NOMO-1 (cell line): Measurements from ENCODE around the gene TUT1.
"Not testable (repeated sequence)": the region's sequence is repeated elsewhere in the genome, so short reads cannot be mapped to it uniquely, and the experiment has no call there.

Experiments
- DNase-seq, 2 experiments: peaks; one replicate each; lab custom pipeline; 2025; ENCODE audit not compliant: unreplicated experiment in 2 of 2; lab: John Stamatoyannopoulos, UW

Gene TUT1

DNA sequence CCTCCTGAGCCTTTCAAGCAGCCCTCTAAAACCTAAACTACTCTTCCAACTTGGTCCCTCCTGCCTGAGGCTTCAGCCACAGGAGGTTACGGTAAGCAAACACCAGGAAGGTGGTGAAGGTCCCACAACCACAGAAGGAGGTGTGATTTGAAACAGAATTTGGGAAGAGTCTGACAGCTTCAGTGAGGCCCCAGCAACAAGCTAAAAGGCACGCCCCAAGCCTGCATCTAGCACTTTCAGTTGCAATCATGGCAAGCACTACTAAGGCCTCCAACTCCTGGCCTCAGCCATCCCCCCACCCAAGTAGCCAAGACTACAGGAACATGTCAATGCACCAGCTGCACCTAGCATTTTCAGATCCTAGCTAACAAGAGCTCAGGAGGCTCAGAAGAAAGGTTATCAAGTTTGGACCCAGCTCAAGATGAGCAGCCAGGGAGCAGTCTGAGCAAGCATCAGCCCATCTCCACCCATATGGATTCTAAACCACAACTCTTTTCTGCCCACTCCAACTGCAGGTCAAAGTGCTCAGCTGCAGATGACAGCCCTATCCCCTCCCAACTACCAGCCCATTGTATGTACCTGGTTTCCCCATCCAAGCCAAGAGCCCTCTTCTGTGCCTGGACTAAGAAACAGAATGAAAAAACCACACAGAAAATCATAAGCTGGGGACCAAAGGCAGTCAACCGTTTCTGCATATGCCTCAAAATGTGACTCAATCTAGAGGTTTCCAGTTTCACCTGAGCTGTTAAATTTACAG lies 34.3 kb downstream of the TUT1 start:
- DNase-seq = peak; percentile 42 to 49

DNA sequence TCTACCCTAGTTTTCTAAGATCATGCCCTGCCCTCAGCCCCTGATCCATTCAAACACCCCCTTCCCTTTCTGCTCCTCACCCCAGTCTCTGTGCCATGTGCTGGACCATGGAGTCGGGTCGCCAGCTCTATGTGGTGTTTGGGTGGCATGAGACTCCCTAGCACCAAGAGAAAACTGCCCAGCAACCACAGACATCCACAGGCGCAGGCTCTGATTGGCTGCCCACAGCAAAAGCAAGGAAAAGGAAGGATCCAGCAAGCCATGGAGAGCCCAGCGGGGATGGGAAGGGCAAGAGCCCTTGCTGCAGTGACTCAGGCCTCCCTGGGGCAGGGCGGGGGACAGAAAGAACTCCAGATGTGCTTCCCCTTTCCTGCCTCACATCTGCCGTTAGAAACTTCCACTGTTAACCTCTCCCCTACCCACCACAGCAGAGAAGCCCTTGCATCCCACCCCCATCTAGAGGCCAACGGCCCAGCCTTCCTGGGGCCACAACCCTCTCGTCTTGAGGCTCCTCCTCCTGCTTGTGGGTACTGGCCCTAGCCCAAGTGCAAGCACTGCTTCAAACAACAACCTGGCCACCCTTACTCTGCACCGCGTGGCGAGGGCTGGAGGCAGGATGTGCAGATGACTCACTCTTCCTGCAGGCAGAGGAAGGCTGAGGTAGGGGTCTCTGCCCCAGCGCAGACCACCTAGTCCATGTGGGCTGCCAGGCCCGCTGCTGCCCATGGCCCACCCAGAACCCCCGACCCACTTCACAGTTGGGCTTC lies 35.0 kb downstream of the TUT1 start:
- peak; percentile 96 for DNase-seq

DNA sequence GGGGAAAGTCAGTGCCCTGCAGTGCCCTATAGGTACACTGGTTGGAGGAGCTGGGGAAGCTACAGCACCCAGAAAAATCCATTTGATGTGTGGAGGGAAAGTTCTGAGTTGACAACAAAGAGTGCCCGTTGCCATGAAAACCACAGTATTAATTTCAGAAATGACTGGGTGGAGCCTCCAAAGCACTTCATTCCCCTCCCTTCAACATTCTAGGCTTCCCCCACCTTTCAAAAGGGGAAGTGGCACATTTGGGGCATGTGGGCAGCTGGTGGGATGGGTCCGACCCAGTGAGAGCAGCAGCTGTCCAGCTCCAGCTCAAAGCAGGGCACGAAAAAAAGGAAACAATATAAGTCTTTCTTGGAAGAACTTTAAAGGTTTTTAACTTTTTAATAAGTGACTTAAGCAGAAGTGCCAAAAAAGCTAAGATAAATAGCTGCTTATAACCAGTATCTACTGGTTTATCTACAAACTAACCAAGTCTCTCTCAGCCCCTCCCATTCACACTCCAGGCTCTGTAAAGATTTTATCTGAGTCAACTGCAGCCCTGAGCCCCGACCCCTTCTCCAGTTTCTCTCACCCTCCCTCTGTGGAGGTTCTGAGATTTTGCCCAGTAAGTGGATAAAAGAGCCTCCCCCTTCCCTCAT lies 35.7 kb downstream of the TUT1 start:
- DNase-seq = peak; percentile 91 to 95

DNA sequence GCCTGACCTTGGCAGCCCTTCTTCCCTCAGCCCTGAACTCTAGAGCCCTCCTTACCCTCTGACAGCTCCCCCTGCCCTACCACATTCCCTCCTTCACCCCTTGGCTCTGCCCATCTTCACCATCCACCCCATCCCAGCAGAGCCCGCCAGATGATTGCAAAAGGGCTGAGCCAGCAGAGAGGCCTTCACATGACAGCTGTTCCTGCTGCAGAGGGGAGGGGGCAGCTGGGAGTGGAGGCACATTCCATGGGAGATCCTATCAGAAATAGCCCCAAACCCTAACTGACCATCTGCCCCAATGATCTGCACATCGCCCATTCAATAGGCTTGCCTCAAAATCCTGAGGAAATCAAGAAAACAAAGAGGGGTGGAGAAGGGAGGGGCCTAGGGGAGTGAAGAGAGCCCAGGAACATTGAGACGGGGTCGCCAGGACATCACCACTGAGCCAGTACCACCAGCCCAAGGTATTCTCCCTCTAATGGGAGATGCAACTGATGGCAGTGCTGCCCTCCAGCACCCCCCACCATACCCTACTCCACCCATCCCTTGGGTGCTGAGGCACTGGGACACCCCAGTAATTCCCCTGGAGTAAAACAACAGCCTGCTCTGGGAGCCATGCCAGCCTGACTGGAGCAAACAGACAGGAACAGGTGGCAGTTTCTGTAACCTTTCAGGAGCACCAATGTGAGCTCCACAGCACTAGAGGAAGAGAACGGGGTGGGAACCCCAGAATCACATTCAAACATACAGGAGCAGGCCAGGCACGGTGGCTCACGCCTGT lies 36.7 kb downstream of the TUT1 start:
- no peak for DNase-seq

DNA sequence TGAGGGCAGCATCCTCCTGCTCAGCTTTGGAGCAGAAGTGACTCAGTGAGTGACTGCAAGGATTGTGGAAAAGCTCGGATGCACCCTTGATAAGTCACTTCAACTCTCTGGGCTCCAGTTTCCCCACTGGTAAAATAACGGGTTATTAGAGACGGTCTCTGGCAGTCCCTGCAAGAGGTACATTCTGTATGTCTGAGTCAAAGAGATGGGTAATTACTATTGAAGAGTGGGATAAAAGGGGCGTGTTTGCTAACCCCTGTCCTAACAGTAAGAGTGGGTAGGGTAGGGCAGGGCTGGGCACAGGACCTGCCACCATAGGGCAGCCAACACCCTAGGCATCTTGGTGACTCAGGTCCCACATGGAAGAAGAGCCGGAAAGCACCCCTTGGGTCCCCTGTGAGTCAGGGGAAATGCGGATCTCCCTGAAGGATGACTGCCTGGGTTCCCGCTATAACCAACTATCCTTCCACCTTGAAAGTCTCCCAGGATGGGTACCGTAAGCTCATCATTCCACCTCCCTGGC lies 37.4 kb downstream of the TUT1 start:
- no peak for DNase-seq

DNA sequence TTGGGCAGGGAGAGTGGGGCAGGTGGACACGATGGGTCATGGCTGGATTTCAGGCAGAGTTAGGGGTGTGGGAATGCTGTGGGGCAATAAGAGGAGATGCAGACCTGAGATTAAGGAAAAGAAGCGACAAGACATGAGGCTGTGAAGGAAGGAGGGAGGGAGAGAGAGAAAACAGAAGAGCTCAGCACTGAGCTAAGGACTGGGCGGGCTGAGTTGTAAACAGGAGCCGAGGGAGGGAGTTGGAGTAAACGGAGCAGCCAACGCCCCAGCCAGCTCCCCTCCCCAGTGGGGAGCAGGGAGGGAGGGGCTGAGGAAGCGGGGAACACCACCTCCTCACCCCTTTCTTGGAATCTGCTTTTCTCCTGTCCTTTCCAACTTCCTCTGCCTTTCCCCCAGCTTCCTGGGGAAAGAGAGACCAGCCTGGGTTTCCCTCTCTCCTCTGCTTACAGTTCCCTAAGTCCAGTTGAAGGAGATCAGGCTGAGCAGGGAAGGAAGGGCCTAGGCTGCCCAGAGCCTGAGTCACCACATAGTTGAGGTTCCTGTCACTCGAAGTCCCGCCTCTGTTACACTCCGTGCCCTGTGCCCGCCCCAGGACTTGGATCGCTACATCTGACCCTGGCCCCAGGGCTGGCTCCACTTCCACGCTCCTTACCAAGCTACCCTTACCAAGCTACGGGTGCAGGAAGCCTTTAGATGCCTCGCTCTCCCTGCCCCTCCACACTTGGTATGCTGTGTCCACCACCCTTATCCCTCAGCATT lies 38.1 kb downstream of the TUT1 start:
- peak; percentile 73 to 89 for DNase-seq

DNA sequence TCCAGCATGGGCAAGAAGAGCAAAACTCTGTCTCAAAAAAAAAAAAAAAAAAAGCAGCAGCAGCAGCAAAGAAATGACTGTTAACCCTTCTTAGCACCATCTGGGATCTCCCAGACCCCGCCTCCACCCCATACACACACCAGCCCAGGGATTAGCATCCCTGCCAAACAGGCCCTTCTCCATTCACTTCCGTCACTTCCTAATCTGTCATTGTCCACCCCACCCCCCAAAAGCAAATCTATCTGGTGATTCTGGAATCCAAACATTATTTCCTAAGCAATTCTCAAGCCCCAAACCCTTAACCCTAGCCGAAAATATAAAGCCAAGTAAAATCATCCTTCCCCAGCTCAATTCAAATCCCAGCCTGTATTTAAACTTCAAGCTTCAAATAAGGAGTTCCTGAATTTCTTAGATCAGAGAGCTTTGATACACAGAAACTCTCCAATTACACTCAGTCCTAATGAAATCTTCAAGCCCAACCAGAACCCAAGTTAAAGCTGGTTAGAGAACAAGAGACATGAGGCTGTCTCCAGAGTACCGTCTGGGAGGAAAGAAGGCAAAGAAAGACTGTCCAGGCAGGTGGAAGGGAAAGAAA lies 38.7 kb downstream of the TUT1 start:
- DNase-seq = no peak

DNA sequence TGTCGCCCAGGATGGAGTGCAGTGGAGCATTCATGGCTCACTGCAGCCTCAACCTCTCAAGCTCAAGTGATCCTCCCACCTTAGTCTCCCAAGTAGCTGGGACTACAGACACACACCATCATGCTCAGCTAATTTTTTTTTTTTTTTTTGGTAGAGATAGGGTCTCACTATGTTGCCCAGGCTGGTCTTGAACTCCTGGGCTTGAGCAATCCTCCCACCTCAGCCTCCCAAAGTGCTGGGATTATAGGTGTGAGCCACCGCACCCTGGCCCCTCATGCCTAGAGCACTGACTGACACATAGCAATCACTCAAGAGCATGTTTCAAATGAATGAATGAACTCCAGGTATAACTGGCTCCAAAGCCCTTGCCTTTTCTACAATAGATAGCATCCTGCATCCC lies 40.8 kb downstream of the TUT1 start:
- not testable (repeated sequence) for DNase-seq

DNA sequence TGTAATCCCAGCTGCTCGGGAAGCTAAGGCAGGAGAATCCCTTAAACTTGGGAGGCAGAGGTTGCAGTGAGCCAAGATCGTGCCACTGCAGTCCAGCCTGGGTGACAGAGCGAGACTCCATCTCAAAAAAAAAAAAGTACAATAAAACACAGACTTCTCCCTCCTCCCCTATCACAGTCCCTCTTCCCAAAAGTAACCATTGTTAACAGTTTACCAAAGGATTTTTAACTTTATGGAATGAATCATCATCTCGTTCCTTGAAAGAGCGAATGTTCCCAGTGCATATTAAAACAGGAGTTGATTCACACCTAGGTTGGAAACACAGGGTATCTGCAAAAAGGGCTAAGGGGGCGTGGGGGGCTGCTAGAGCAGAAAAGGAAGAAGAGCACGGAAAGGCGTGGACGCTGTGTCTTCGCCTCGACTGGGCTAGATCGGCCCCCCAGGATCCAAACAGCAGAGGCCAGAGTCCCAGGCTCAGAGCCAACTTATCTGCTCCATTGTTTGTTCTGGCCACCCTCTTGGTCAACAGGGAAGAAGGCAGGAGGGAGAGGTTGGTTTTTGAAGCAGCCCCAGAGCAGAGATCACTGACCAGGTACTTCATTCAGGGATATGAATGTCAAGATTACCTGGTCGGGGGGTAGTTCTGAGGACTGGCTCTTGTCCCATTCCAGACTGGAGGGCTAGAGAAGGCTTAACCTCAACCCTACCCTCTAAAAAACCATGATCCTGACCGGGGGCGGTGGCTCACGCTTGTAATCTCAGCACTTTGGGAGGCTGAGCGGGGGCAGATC lies 42.6 kb downstream of the TUT1 start:
- no peak for DNase-seq

DNA sequence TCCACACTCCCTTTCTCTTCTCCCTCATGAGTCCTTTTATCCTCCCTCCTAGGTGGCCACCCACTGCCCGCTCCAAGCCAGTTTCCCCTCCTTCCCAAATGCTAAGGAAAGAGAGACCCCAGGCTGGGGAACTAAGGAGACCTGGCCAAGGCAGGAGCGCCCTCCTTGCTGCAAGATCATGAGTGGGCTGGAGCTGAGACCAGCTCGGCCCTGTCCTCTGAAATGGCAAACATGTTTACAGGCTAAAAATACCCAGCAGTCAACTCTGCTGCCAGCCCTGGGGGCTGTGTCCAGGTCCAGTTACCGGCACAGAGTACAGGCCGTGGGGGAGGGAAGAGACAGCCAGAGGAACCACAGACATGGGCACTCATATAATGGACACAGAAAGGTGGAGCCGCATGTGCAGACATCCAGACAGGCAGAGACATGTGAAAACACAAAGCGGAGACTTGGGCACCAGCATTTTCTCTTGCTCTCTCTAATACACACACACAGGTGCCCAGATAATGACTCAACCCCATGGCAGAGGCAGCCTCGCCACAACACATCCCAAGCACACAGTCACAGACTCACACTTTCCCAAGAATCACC lies 43.5 kb downstream of the TUT1 start:
- DNase-seq = no peak

DNA sequence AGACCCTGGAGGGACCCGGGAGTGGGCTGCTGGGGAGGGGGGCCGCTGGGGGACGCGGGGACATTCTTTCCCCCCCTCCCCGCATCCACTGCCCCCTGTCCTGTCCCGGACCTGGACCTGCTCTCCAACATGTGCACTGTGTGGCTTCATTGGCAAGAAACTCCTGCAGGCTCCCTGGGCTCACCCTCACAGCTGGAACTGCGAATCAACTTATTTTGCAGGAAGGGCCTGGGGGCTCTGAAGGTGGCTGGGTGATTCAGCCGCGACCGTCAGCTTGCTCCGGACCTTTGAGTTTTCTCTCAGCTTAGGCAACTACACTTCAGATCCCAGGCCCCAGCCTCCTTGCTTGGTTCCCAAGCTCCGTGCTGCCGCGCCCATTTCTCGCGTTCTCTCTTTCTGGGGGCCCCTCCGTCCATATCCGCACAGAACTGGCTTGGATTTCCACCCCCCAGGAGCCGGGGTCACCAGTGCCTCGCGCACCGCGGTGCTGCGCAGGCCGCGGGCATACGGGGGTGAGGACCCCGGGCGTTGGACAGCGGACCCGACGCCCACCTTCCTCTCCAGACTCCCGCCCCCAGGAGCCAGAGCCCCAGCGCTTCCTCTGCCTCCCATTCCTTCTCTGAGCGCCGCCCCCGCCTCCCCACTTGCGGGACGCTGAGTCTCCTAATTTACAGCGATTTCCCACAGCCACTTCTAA lies 44.2 kb downstream of the TUT1 start:
- DNase-seq = peak in 1 of 2 experiments; percentile 27

DNA sequence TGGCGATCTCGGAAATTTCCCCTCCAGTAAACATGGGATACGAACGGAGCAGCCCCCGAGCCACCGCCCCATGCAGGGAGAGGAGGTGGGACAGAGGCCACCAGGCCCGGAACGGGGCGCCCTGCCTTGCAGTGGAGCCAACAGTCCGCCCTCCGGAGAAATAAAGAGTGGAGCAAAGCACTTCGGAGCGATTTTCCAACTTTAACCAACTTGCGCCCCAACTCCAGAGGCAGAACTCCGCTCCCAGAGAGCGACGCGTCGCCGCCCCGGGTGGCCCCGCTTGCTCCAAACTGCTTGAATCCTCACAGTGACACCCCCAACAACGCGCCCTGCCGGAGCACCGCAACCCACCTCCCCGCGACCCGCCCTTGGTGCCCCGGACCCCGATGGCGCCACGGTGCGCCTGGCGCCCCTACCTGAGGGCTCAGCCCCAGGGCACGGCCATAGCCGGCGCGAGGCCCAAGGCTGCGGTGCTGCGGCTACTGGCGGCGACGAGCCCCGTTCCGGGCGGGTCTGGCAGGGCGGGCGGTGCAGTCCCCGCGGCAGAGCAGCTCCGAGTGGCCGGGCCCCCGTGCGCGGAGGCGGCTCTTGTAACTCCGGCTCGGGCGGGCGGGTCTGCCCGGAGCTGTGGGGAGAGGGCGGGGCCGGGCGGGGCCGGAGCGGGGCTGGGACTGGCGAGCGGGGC lies 44.9 kb downstream of the TUT1 start, which contains the start of gene AHNAK:
Gene AHNAK (minus strand): TSS at position 563 of the 685 bp plus-strand sequence. CDS start 10,708 bp downstream, outside the sequence.
- DNase-seq = peak; percentile 53 to 65

DNA sequence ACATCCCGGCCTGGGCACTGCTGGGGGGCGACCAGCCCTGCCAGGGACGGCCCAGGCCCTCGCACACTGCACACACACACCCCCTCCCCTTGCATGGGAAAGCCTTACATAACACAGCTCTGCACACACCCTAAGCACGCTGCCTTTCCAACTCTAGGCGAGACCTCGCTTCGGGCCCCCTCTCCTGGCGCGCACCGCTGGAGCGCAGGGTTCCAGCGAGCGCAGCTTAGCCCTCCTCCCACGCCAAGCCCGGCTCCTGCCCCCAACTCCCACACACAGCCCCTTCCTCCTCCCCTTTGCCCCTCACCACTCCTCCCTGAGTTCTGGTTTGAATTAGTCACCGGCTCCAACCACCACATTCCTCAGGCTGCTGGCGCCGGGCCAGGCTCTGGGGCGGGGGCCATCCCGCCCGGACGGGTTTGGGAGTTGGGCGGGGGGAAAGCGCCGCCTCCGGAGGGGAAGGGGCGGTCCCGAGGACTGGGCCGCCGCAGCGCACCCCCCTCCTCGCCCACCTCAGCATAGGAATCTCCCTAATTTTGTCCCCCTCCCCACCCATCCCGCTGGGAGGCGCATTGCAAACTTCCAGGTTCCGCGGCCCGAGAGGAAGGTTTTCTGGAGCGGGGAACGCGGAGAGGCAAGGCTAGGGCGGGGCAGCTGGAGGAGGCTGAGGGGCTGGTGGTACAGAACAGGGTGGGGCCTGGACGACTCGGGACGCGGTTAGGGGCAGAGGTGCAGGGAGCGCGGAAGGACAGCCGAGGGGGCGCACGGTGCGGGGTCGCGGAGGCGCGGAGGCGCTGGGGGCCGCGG lies 45.7 kb downstream of the TUT1 start:
- DNase-seq = peak; percentile 53 to 67

DNA sequence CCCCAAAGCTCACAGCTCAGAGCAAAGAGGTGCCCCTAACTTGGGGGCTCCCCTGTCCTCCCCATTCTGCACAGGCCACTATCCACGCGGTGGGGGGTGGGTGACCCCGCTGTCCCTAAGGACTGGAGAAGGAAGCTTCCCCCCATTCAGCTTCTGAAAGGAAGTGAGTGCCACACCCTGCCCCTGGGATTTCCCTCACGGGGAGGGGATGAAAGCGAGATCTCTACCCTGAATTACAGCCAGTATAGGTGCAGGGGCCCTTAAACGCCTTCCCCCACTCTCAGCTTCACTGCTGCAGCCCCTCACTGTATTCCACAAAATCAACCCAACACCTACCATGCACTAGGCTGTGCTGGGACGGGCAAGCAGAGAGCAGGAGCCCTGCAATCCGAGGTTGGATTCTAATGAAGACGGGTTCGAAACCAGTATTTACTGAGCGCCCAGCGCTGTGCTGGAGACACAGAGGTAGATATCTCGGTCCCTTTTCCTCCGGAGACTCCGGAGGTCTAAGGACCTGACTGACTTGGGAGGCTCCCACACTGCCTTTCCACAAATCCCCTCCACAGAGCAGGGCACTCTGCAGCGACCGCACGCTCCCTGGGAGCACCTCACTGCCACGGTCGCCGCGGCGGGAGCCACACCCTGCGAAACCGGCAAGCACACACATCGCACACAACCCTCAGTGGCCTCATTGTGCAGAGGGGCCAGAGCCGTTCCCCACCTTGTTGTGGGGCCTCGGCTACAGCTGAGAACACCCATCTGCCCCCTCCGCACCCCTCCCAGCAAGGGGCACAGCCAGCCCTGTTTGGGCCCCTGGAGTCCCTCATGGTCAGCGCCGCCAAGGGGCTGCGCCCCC lies 46.5 kb downstream of the TUT1 start:
- peak in 1 of 2 experiments; percentile 39 for DNase-seq
